ENCODE results near the gene FRMD8.

The FRMD8 gene

DNA sequence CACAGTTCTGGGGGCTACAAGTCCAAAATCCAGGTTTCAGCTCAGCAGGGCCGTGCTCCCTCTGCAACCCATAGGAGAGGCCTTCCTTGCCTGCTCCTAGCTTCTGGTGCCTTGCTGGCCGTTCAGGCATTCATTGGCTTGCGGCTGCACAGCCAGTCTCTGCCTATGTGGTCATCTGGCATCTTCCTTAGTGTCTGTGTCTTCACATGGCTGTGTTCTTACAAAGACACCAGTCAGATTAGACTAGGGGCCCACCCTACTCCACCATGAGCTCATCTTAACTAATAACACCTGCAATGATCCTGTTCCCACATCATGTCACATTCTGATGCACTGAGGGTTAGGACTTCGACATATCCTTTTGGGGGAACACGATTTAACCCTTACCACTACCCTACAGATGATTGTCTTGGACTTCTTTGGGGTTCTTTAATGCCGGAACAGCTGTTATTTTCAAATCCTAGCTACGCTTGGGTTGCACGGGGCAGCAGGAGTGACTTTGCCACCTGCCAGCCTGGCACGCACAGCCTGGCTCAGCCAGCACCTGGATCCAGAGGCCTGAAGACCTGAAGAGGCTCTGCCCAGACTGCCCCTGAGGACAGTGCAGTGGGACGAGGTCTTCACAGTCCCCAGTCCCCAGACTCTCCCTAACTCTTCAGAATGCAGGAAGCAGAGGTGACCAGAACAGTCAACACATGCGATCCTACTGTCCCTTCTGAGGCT lies 28.5 kb downstream of the FRMD8 start:
- DNase-seq (ENCODE audit: low read depth), result no peak

DNA sequence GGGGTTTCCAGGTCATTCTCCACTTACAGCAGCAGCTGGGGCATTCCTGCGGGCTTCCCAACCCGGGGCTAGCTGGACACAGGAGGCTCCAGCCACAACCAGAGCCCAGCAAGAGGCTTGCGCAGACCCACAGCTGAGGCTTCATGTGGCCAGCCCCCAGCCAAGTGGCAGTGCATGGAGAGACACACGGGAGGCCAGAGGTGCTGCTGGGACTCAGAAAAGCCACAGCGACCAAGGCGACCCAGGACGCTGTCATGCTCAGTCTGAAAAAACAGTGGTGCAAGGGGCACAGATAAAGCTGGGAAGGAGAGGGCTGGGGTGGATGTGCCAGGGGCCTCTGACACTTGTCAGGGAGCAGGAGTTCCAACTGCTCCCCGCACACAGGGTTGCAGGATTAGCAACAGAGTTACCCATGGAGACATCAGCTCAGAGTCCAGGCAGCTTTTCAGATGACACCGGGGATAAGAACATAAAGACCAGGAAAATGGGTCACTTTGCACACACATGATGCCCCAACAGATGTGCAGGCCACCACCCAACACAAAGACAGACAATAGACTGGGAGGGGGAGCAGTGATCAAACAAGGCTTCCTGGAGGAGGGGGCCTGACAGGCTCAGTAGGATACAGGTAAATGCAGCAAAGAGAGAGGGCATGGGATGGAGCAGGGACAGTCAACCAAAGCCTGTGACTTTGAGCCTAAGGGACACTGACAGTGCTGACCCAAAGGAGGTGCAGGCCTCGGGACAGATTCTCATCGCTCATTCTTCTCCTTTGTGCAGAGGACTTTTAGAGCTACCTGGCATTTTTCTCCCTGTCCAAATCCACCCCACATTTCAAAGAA lies 29.3 kb downstream of the FRMD8 start:
- no peak for DNase-seq (ENCODE audit: low read depth)

DNA sequence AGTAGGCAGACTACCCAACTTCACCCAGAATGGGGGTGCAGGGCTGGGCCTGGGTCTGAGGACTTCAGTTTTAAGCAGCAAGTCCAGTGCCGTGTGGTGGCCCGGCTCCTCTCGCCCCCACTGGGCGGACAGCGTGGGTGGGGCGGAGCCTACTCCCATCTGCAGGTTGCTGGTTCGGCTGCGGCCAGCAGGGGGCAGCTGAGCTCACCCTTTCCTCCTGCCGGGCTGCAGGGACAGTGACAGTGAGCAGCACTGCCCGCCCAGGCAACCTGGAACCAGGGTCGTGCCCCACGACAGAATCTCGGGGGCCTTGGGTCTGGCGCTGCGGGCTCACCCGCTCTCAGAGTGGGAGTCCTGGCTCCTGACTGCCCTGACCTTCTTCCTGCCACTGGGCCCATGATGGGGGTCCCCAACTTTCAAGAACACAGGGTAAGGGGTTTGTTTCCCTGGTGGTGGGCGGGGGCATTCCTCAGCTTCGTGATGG lies 29.9 kb downstream of the FRMD8 start:
- peak; percentile 86 for DNase-seq (ENCODE audit: low read depth)

DNA sequence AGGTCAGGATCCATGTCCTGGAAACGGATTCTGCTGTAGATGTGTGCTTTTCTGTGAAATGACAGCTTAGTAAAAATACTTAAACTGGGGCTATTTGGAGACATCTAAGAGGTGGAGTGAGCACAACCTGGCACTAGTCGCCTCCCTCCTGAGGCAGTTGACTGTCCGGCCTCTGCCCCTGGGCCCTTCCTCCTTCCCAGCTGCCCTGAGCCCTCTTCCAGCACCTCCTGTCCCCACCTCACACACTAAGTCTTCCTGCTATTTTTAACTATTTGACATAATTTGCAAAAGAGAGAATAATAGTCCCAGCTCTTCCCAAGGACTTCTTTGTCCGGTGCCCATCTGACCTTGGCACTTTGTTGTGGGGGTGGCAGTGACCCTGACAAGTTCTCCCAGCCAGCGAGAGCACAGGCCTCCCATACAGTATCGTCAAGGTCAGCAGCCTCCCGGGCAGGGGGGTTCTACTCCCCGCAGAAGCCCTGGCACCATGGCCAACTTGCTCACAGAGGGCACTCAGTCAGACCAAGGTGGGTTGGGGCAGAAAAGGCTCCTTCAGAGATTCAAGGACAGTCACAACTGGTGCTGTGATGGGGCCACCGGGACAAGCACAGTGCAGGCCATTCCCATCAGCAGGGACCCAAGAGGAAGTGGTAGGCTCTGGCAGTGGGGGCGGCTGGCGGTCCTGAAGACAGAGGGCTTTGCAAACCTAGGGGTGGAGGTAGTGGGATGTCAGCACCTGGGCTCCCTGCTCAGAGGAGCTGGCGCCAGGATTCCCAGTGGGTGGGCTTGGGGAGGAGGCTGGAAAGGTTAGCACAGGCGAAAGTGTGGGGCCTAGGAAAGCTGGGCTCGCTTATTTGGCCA lies 30.6 kb downstream of the FRMD8 start:
- no peak for DNase-seq (ENCODE audit: low read depth)

DNA sequence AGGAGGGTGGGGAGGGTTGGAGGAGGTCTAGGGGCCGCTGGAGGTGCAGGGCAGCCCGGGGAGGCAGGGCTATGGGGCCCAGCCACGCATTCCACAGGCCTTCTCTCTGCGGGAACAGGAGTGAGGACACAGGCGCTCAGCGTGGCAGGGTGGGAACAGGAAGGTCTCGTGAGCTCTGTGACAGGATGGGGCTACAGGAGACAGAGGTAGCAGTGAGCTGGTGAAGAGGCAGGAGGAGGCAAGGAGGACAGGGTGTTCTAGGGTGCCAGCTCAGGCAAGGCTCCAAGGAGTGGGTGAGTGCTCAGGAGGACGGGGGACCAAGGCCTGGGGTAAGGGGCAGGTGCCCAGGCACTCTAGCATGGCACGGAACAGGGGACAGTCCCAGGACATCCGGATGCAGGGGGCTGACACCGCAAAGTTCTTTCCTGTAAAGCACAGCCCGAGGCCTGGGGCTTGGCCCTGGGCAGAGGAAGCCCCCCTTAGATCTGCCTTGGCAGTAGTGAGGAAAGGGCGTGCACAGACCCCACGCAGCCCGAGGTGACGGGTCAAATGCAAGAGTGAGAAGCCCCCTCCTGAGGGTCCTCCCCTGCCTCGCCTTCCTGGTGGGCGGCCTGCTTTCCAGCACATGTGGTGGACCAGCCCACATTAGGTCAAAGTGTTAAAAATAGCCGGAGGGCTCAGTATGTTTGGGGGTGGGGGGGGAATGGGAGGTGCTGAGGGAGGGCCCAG lies 31.4 kb downstream of the FRMD8 start:
- no peak for DNase-seq (ENCODE audit: low read depth)

DNA sequence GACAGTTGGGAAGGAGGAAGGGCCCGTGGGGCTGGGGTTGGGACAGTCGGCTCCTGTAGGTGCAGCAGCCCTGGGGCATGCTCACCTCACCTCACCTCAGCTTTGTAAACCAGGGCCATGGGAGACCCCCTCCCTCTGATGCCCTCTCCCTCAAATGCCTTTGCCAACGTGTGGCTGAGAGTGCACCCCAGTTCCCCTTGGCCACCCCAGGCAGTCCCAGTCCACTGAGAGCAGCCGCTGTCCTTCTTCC lies 31.9 kb downstream of the FRMD8 start:
- DNase-seq (ENCODE audit: low read depth), result no peak

DNA sequence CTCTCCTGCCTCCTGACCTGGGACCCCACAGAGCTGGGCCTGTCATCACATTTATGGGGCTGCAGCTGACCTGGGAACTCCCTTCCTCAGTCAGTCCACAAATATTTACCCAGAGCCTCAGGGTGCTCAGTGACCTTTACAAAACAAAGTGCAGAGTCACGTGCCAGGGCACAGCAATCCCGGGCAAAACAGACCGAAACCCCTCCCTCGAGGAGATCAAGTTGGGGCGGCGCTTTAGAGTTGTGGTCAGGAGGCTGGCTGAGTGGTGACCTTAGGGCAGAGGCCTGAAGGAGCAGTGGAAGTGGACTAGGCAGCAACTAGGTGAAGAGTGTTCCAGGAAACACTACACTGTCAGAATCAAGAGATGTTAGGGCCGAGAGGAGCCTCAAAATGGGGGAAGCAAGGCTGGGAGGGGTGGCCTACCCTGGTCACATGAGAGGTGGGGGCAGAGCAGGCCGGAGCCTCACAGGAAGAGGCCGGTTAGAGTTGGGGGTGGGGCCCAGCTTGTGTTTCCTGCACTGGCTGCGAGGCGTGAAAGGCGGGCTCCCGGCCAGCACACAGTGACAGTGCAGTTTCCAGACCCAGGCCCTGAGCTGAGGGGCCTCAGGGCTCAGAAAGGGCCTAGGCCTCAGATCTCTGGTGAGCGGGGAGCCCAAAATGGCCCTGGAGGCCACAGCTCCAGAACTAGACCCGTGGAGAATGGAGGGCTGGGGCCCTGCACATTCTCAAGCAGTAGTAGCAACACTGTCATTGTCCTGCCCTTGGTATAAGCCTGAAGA lies 32.4 kb downstream of the FRMD8 start:
- DNase-seq (ENCODE audit: low read depth), result peak; percentile 69

DNA sequence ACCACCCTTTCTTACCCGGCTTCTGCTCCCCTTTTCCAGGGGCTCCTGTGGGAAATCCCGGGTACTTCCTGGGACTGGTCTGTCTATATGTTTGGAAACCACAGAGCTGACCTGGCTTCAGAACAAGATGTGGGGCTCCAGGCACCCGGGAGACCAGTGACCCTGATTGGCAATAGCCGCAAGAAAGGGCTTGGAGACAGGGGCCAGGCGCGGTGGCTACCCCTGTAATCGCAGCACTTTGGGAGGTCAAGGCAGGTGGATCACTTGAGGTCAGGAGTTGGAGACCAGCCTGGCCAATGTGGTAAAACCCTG lies 33.0 kb downstream of the FRMD8 start:
- DNase-seq (ENCODE audit: low read depth), result no peak

DNA sequence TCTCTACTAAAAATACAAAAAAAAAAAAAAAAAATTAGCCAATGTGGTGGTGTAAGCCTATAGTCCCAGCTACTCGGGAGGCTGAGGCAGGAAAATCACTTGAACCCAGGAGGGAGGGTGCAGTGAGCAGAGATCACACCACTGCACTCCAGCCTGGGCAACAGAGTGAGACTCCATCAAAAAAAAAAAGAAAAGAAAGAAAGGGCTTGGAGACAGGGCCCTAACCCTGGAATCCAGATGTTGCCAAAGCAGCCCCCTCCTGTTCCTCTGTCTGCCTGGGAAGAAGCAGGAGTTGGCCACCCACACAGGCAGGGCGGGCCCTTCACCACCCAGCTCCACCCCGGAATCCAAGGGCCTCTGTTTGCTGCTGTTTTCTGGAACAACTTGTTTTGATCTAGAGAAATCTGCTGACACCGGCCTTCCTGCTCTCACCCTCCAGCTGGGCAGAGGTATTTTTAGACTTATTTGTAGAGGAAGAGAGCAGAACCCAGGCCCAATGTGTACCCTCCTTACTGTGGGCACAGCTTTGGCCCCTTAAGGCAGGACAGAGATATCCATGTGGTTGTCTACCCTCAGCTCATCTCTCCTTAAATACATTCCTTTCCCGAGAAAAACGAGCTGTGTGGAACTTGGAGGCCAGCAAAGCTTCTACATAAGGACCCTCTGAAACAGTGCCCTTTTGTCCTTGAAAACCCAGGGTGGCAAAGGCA lies 33.5 kb downstream of the FRMD8 start:
- DNase-seq (ENCODE audit: low read depth), result peak; percentile 60

DNA sequence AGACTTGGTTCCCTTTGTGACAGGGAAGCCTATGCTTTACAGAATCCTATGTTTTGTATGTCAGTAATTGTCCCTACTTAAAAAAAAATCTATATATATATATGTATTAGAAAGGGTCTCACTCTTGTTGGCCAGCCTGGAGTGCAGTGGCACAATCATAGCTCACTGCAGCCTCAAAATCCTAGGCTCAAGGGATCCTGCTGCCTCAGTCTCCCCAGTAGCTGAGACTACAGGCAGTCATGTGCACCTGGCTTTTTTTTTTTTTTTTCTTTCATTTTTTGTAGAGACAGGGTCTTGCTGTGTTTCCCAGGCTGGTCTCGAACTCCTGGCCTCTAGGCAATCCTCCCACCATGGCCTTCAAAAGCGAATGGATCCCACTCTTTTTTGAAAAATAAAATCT lies 34.1 kb downstream of the FRMD8 start:
- no peak for DNase-seq (ENCODE audit: low read depth)

DNA sequence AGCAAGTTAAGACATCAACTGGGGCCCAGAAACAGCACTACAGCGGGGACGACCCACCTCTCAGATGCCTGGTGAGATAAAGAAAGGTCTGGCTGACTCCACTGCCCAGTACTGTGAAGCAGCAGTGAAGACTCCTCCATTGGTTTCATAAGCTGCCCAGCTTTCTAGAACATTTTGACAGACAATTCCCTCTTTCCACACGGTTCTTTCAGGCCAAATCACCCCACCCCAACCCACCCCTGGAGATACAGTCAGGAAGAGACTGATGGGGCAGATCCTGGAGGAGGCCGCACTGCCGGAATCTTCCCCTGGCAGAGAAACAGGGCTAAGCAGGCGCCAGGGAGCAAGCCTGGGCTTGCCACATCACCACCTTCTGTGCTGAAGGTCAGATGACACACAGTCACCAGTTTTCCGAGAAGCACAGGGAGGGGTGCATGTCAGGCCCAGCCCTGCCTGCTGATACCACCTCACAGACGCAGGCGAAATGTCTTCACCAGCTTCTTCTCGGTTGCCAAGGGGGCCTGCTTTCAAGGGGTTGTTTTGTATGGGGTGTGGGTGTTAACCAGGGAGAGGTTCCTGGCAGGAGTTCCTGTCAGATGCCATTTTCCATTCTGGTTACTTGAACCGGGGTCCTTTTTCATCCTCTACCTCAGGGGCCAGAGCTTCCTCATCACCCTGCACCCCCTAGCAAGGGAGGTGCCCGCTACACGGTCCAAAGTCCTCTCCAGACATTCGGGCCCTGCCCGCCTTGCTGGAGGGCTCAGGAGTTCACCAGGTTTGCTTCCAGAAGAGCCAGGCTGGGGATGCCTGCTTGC lies 34.7 kb downstream of the FRMD8 start:
- peak; percentile 79 for DNase-seq (ENCODE audit: low read depth)

DNA sequence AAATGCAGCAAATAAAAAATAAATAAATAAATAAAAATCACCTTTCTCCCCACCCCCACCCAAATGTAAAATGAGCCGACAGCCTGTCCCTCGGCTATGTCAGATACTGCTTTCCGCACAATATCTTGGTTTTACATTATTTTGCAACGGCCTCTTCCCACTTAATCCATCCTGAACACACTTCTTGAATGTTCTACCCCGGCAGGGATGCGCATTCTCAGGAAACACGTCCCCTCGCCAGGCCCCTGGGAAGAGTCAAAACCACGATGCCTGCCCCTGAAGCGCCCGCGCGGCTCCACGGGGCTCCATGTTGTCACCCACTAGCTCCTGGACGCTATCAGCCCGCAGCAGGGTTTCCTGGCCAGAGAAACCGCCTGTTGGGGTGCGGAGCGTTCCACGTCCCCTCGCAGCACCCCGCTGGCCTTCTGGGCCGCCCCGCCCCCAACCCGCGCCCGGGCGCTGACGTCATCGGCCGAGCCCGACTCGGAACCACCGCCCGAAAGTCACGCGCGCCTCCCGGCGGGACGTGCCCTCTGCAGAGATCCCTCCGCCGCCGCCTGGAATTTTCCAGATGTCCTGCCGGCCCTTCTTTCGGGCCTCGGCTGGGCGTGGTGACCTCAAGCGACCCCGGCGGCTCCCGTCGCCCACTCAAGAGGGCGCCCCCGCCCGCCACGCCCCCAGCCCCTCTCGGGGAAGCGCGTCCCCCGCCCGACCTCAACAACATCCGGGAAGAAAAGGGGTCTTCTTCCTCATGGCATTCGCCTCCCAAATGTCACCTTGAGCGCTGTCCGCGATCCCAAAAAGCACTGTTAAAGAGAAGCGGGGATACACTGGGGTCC lies 35.6 kb downstream of the FRMD8 start:
- peak; percentile 84 for DNase-seq (ENCODE audit: low read depth)

DNA sequence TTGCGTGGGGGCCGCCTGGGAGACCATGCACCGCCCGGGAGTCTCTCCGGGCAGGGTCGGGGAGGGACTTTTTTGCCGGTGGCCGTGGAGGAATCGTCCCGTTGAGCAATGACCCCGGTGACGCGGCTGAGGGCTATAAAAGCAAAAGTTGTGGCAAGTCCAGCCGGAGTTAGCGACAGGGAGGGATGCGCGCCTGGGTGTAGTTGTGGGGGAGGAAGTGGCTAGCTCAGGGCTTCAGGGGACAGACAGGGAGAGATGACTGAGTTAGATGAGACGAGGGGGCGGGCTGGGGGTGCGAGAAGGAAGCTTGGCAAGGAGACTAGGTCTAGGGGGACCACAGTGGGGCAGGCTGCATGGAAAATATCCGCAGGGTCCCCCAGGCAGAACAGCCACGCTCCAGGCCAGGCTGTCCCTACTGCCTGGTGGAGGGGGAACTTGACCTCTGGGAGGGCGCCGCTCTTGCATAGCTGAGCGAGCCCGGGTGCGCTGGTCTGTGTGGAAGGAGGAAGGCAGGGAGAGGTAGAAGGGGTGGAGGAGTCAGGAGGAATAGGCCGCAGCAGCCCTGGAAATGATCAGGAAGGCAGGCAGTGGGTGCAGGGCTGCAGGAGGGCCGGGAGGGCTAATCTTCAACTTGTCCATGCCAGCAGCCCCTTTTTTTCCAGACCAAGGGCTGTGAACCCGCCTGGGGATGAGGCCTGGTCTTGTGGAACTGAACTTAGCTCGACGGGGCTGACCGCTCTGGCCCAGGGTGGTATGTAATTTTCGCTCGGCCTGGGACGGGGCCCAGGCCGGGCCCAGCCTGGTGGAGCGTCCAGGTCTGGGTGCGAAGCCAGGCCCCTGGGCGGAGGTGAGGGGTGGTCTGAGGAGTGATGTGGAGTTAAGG lies 36.4 kb downstream of the FRMD8 start, which contains the start of gene NEAT1:
Gene NEAT1 (plus strand): TSS at position 166 of the 883 bp plus-strand sequence.
- peak; percentile 85 for DNase-seq (ENCODE audit: low read depth)

DNA sequence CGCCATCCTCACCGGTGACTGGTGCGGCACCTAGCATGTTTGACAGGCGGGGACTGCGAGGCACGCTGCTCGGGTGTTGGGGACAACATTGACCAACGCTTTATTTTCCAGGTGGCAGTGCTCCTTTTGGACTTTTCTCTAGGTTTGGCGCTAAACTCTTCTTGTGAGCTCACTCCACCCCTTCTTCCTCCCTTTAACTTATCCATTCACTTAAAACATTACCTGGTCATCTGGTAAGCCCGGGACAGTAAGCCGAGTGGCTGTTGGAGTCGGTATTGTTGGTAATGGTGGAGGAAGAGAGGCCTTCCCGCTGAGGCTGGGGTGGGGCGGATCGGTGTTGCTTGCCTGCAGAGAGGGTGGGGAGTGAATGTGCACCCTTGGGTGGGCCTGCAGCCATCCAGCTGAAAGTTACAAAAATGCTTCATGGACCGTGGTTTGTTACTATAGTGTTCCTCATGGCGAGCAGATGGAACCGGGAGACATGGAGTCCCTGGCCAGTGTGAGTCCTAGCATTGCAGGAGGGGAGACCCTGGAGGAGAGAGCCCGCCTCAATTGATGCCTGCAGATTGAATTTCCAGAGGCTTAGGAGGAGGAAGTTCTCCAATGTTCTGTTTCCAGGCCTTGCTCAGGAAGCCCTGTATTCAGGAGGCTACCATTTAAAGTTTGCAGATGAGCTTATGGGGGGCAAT lies 37.2 kb downstream of the FRMD8 start:
- DNase-seq (ENCODE audit: low read depth), result no peak

DNA sequence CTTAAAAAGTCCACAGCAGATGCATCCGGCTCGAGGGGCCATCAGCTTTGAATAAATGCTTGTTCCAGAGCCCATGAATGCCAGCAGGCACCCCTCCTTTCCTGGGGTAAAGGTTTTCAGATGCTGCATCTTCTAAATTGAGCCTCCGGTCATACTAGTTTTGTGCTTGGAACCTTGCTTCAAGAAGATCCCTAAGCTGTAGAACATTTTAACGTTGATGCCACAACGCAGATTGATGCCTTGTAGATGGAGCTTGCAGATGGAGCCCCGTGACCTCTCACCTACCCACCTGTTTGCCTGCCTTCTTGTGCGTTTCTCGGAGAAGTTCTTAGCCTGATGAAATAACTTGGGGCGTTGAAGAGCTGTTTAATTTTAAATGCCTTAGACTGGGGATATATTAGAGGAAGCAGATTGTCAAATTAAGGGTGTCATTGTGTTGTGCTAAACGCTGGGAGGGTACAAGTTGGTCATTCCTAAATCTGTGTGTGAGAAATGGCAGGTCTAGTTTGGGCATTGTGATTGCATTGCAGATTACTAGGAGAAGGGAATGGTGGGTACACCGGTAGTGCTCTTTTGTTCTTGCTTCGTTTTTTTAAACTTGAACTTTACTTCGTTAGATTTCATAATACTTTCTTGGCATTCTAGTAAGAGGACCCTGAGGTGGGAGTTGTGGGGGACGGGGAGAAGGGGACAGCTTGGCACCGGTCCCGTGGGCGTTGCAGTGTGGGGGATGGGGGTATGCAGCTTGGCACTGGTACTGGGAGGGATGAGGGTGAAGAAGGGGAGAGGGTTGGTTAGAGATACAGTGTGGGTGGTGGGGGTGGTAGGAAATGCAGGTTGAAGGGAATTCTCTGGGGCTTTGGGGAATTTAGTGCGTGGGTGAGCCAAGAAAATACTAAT lies 38.0 kb downstream of the FRMD8 start:
- DNase-seq (ENCODE audit: low read depth), result no peak

All from activated T-helper 1 cell treated with Interleukin-2 at 50 U/mL for 16 hours (primary cell).